Loucy (cell line): ENCODE data around the gene CCND1.

ENCODE experiments used
- H2AFZ ChIP-seq: fragments of 200-600 bp; sonication (generic); 2 replicates; pipeline ENCODE4 v1.6.0; 2016; ENCODE audit warnings: antibody characterized with exemption, mild to moderate bottlenecking, low read length, moderate library complexity
- H3F3A ChIP-seq: fragments of 200-600 bp; 2 replicates; pipeline ENCODE4 v1.6.0; 2016; ENCODE audit warnings: antibody characterized with exemption, low read depth, mild to moderate bottlenecking
- H3K27me3 ChIP-seq: fragments of 200-600 bp; sonication (generic); 2 replicates; pipeline ENCODE4 v1.6.1; 2014; ENCODE audit warnings: low read length, mild to moderate bottlenecking; ENCODE audit not compliant: insufficient read depth, poor library complexity, severe bottlenecking
- H3K36me3 ChIP-seq: fragments of 200-600 bp; sonication (generic); 2 replicates; pipeline ENCODE4 v1.6.1; 2016; ENCODE audit warnings: low read length; ENCODE audit not compliant: insufficient read depth
- H3K4me1 ChIP-seq: fragments of 200-600 bp; sonication (generic); 2 replicates; pipeline ENCODE4 v1.5.1; 2014; ENCODE audit warnings: low read length, mild to moderate bottlenecking; ENCODE audit not compliant: insufficient read depth, poor library complexity, severe bottlenecking
- H3K4me2 ChIP-seq: fragments of 200-600 bp; sonication (generic); 2 replicates; pipeline ENCODE4 v1.6.0; 2014; ENCODE audit warnings: antibody characterized with exemption, low read length, low read depth, mild to moderate bottlenecking; ENCODE audit not compliant: poor library complexity, severe bottlenecking
- H3K4me3 ChIP-seq: fragments of 200-600 bp; sonication (generic); 2 replicates; pipeline ENCODE4 v1.5.1; 2014; ENCODE audit warnings: low read length, mild to moderate bottlenecking, mixed read lengths; ENCODE audit not compliant: poor library complexity, severe bottlenecking
- H3K79me2 ChIP-seq: fragments of 200-600 bp; sonication (generic); 2 replicates; pipeline ENCODE4 v1.6.1; 2014; ENCODE audit warnings: low read length; ENCODE audit not compliant: insufficient read depth
- H3K9ac ChIP-seq: fragments of 200-600 bp; sonication (generic); 2 replicates; pipeline ENCODE4 v1.6.0; 2014; ENCODE audit warnings: mild to moderate bottlenecking, low read depth, low read length, moderate library complexity; ENCODE audit not compliant: poor library complexity, severe bottlenecking
- H3K9me2 ChIP-seq: fragments of 200-600 bp; sonication (generic); replicated peaks from 2 replicates; pipeline ENCODE4 v1.6.1; 2016; ENCODE audit warnings: low read depth, low read length, mixed read lengths
- H3K9me3 ChIP-seq: fragments of 200-600 bp; sonication (generic); 2 replicates; pipeline ENCODE4 v1.6.1; 2014; ENCODE audit warnings: mild to moderate bottlenecking, antibody characterized with exemption, low read length, low read depth; ENCODE audit not compliant: insufficient read depth
- H4K20me1 ChIP-seq: fragments of 200-600 bp; sonication (generic); 2 replicates; pipeline ENCODE4 v1.6.0; 2014; ENCODE audit warnings: antibody characterized with exemption, low read length, mild to moderate bottlenecking; ENCODE audit not compliant: insufficient read depth, poor library complexity, severe bottlenecking
- EZH2phosphoT487 ChIP-seq: fragments of 200-600 bp; IDR thresholded peaks from 2 replicates; pipeline ENCODE4 v1.6.1; 2018; ENCODE audit warnings: antibody characterized with exemption, mild to moderate bottlenecking, moderate library complexity, borderline replicate concordance
- TF ChIP-seq, protein P1 (sequence below): fragments of 200-600 bp; sonication (generic); conservative IDR thresholded peaks from 2 replicates; pipeline ENCODE4 v1.5.1; 2014; ENCODE audit warnings: mild to moderate bottlenecking, antibody characterized with exemption, low read length

The CCND1 gene

DNA sequence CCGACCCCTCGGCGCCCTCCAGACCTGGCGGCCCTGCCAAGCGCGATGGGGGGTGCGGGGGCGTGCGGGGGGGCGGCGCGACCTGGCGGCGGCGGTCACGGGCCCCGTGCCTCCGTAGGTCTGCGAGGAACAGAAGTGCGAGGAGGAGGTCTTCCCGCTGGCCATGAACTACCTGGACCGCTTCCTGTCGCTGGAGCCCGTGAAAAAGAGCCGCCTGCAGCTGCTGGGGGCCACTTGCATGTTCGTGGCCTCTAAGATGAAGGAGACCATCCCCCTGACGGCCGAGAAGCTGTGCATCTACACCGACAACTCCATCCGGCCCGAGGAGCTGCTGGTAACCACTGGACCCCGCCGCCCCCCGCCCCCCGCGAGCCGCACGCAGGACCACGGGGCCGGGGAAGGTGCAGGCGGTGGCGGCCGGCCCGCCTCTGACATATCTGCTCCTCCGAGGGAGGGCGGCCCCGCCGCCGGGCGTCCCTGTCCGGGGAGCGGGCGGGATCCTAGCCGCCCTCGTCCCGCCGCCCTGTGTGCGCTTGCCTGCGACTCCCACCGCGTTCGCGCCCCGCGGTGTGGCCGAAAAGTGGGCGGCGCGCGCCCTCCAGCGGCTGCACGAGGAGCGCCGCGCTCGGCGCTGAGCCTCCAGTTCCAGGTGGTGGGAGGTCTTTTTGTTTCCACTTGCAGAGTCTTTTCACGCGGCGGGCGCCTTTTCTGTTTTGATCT, 2.1 kb downstream of the CCND1 start:
- Histone ChIP-seq H3K9me2 (no peaks in the 10 kb centered on the region), H3K36me3 (no peaks in the 10 kb centered on the region), H3K9me3 (no peaks in the 10 kb centered on the region), H3K4me1 (no peaks in the 10 kb centered on the region), H3K27me3 (no peaks in the 10 kb centered on the region), H3F3A (no peaks in the 10 kb centered on the region), H4K20me1 (no peaks in the 10 kb centered on the region), H3K79me2 (no peaks in the 10 kb centered on the region), H3K4me3 (peak overlapping the region; percentile 70), H3K4me2 (peak overlapping the region; percentile 64), H2AFZ (peak overlapping the region; percentile 87), H3K9ac (peak overlapping the region; percentile 61)
- TF ChIP-seq, protein P1, sequence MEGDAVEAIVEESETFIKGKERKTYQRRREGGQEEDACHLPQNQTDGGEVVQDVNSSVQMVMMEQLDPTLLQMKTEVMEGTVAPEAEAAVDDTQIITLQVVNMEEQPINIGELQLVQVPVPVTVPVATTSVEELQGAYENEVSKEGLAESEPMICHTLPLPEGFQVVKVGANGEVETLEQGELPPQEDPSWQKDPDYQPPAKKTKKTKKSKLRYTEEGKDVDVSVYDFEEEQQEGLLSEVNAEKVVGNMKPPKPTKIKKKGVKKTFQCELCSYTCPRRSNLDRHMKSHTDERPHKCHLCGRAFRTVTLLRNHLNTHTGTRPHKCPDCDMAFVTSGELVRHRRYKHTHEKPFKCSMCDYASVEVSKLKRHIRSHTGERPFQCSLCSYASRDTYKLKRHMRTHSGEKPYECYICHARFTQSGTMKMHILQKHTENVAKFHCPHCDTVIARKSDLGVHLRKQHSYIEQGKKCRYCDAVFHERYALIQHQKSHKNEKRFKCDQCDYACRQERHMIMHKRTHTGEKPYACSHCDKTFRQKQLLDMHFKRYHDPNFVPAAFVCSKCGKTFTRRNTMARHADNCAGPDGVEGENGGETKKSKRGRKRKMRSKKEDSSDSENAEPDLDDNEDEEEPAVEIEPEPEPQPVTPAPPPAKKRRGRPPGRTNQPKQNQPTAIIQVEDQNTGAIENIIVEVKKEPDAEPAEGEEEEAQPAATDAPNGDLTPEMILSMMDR: peak; percentile 85
- no peak for TF ChIP-seq EZH2phosphoT487

DNA sequence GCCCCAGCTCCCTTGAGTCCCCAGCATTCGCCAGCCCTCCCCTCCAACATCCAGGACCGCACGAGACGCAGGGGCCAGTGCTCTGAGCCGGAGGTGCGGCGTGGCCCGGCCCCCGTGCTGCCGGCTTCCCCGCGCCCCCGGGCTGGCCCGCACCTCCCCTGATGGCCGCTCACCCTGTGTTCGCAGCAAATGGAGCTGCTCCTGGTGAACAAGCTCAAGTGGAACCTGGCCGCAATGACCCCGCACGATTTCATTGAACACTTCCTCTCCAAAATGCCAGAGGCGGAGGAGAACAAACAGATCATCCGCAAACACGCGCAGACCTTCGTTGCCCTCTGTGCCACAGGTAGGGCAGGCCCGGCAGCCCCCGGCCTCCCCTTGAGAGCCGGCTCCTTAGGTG, 2.7 kb downstream of the CCND1 start:
- Histone ChIP-seq H3K9me3 (no peaks in the 10 kb centered on the region), H3K4me3 (no peak overlapping the region), H3F3A (no peaks in the 10 kb centered on the region), H3K79me2 (no peaks in the 10 kb centered on the region), H3K27me3 (no peaks in the 10 kb centered on the region), H3K4me1 (no peaks in the 10 kb centered on the region), H3K9me2 (no peaks in the 10 kb centered on the region), H3K4me2 (peak overlapping the region; percentile 64), H4K20me1 (no peaks in the 10 kb centered on the region), H3K36me3 (no peaks in the 10 kb centered on the region), H2AFZ (peak overlapping the region; percentile 87), H3K9ac (no peak overlapping the region)
- TF ChIP-seq, protein P1: no peak
- no peak for TF ChIP-seq EZH2phosphoT487

DNA sequence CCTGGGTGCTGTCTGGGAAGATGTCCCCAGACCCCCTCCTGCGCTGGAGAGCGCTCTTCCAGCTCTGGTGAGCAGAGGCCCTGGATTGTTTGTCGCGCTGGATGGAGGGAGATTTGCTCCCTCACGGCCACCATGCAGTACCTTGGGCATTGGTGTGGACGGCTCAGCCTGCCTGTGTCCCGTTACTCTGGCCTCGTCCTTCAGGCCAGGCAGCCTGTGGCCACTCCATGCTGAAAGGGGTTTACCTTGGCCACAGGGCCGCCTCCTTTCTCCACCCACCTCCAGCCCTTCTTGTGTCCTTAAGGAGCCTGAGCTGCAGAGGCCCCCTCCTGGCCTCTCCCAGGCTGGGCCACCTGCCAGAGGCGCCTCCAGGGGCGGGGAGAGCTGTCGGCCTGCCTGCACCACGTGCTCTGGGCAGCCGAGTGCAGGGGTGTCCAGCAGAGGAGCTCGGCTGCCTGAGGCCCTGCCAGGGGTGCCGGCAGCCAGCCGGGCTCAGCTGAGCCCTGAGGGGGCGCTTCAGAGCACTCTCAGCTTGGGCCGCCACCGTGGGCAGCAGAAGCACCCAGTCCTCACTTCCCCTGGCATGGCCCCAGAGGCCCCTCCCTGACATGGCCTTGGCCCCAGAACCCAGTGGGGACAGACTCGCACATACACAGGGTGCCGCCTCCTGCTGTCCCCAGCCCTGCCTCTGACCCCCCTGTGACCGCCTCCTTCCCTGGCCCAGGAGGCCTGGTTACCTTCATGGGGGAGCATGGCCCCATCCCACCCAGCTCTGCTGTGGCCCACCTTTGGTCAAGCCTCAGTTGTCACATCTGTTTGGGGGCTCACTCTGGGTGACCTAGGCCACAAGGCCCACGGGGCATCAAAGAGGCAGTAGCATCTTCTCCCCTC, 3.4 kb downstream of the CCND1 start:
- TF ChIP-seq, protein P1: no peak
- TF ChIP-seq EZH2phosphoT487: no peak
- no peaks in the 10 kb centered on the region for H3K4me1 ChIP-seq
- H3K9ac ChIP-seq: no peak overlapping the region
- H3K4me2 ChIP-seq: no peak overlapping the region
- no peaks in the 10 kb centered on the region for H3K27me3 ChIP-seq
- H3K9me2 ChIP-seq: no peaks in the 10 kb centered on the region
- no peak overlapping the region for H3K4me3 ChIP-seq
- no peaks in the 10 kb centered on the region for H3K9me3 ChIP-seq
- H3K36me3 ChIP-seq: no peaks in the 10 kb centered on the region
- H3K79me2 ChIP-seq: no peaks in the 10 kb centered on the region
- H4K20me1 ChIP-seq: no peaks in the 10 kb centered on the region
- H3F3A ChIP-seq: no peaks in the 10 kb centered on the region
- H2AFZ ChIP-seq: no peak overlapping the region
